ENCODE results near the gene HSPG2. TPM values are rescaled to one million over a fixed set of nuclear protein-coding genes. Genes with fewer than 3 reads are reported as not detected.
"Not testable (repeated sequence)": the region's sequence is repeated elsewhere in the genome, so short reads cannot be mapped to it uniquely, and the experiment has no call there.

Gene HSPG2
- total RNA-seq, 1 donor from 2014 or later = 197 TPM

- Mint-ChIP-seq H3K36me3 (ENCODE audit: unreplicated experiment) (no peaks in the 10 kb centered on the region), H3K9me3 (ENCODE audit: unreplicated experiment) (no peaks in the 10 kb centered on the region), H3K27ac (ENCODE audit: unreplicated experiment) (peak overlapping the region; percentile 67), H3K4me3 (ENCODE audit: unreplicated experiment) (peak overlapping the region; percentile 50), H3K4me1 (ENCODE audit: unreplicated experiment) (peaks cover 33% of the 10 kb centered on the region), H3K27me3 (ENCODE audit: unreplicated experiment) (no peaks in the 10 kb centered on the region)
- TF ChIP-seq CTCF (IDR thresholded peaks at IDR 0.05) = no peak
- no peak for DNase-seq (ENCODE audit: extremely low spot score, unreplicated experiment)
Observed at GRCh38 chr1:21779613-21780521, 157.2 kb downstream of the HSPG2 start.

GRCh38 chr1:21778405-21778727 is 158.7 kb downstream of the HSPG2 start:
- H3K27me3 Mint-ChIP-seq (ENCODE audit: unreplicated experiment) = no peaks in the 10 kb centered on the region
- DNase-seq (ENCODE audit: extremely low spot score, unreplicated experiment) = no peak
- no peak overlapping the region for H3K4me3 Mint-ChIP-seq (ENCODE audit: unreplicated experiment)
- no peak overlapping the region for H3K27ac Mint-ChIP-seq (ENCODE audit: unreplicated experiment)
- no peak for TF ChIP-seq CTCF (IDR thresholded peaks at IDR 0.05)
- no peaks in the 10 kb centered on the region for H3K36me3 Mint-ChIP-seq (ENCODE audit: unreplicated experiment)
- peaks cover 26% of the 10 kb centered on the region for H3K4me1 Mint-ChIP-seq (ENCODE audit: unreplicated experiment)
- H3K9me3 Mint-ChIP-seq (ENCODE audit: unreplicated experiment) = no peaks in the 10 kb centered on the region

GRCh38 chr1:21776925-21777324 is 160.2 kb downstream of the HSPG2 start:
- H3K9me3 Mint-ChIP-seq (ENCODE audit: unreplicated experiment); H3K4me3 Mint-ChIP-seq (ENCODE audit: unreplicated experiment); DNase-seq (ENCODE audit: extremely low spot score, unreplicated experiment); H3K27ac Mint-ChIP-seq (ENCODE audit: unreplicated experiment); H3K27me3 Mint-ChIP-seq (ENCODE audit: unreplicated experiment); H3K36me3 Mint-ChIP-seq (ENCODE audit: unreplicated experiment): not testable (repeated sequence)
- peaks cover 29% of the 10 kb centered on the region for H3K4me1 Mint-ChIP-seq (ENCODE audit: unreplicated experiment)

- TF ChIP-seq CTCF (IDR thresholded peaks at IDR 0.05) = no peak
- Mint-ChIP-seq H3K4me1 (ENCODE audit: unreplicated experiment) (peaks cover 29% of the 10 kb centered on the region), H3K4me3 (ENCODE audit: unreplicated experiment) (no peak overlapping the region), H3K36me3 (ENCODE audit: unreplicated experiment) (no peaks in the 10 kb centered on the region), H3K27me3 (ENCODE audit: unreplicated experiment) (no peaks in the 10 kb centered on the region), H3K27ac (ENCODE audit: unreplicated experiment) (peak overlapping the region; percentile 43), H3K9me3 (ENCODE audit: unreplicated experiment) (no peaks in the 10 kb centered on the region)
- DNase-seq (ENCODE audit: extremely low spot score, unreplicated experiment) = no peak
Observed at GRCh38 chr1:21775985-21776562, 161.0 kb downstream of the HSPG2 start.

GRCh38 chr1:21775550-21775914 is 161.6 kb downstream of the HSPG2 start:
- TF ChIP-seq CTCF (IDR thresholded peaks at IDR 0.05) = no peak
- no peaks in the 10 kb centered on the region for H3K27me3 Mint-ChIP-seq (ENCODE audit: unreplicated experiment)
- peak overlapping the region; percentile 43 for H3K27ac Mint-ChIP-seq (ENCODE audit: unreplicated experiment)
- no peak overlapping the region for H3K4me3 Mint-ChIP-seq (ENCODE audit: unreplicated experiment)
- DNase-seq (ENCODE audit: extremely low spot score, unreplicated experiment) = no peak
- no peaks in the 10 kb centered on the region for H3K9me3 Mint-ChIP-seq (ENCODE audit: unreplicated experiment)
- no peaks in the 10 kb centered on the region for H3K36me3 Mint-ChIP-seq (ENCODE audit: unreplicated experiment)
- peaks cover 29% of the 10 kb centered on the region for H3K4me1 Mint-ChIP-seq (ENCODE audit: unreplicated experiment)
